Fibroblast of pulmonary artery (primary cell): ENCODE results near the gene DRD2.

Experiments used
- DNase-seq: peaks from one replicate; pipeline ENCODE4 v3.0.0-alpha.2; 2010; ENCODE audit warnings: low read depth
- H3K4me3 ChIP-seq: replicated peaks from 2 replicates; pipeline ENCODE4 v1.5.1; 2011; ENCODE audit warnings: low read depth, mild to moderate bottlenecking, control low read depth, low read length, moderate library complexity
- TF ChIP-seq, protein P1 (sequence below): IDR thresholded peaks from 2 replicates; pipeline ENCODE4 v1.5.1; 2011; ENCODE audit warnings: mild to moderate bottlenecking, control low read depth, low read length, inconsistent platforms; ENCODE audit errors: missing control alignments

DRD2 gene

GRCh38 chr11:113405724-113406478, 69.3 kb downstream of the DRD2 start:
- TF ChIP-seq, protein P1, sequence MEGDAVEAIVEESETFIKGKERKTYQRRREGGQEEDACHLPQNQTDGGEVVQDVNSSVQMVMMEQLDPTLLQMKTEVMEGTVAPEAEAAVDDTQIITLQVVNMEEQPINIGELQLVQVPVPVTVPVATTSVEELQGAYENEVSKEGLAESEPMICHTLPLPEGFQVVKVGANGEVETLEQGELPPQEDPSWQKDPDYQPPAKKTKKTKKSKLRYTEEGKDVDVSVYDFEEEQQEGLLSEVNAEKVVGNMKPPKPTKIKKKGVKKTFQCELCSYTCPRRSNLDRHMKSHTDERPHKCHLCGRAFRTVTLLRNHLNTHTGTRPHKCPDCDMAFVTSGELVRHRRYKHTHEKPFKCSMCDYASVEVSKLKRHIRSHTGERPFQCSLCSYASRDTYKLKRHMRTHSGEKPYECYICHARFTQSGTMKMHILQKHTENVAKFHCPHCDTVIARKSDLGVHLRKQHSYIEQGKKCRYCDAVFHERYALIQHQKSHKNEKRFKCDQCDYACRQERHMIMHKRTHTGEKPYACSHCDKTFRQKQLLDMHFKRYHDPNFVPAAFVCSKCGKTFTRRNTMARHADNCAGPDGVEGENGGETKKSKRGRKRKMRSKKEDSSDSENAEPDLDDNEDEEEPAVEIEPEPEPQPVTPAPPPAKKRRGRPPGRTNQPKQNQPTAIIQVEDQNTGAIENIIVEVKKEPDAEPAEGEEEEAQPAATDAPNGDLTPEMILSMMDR, result no peak
- DNase-seq, result no peak
- no peak overlapping the region for H3K4me3 ChIP-seq

DNA sequence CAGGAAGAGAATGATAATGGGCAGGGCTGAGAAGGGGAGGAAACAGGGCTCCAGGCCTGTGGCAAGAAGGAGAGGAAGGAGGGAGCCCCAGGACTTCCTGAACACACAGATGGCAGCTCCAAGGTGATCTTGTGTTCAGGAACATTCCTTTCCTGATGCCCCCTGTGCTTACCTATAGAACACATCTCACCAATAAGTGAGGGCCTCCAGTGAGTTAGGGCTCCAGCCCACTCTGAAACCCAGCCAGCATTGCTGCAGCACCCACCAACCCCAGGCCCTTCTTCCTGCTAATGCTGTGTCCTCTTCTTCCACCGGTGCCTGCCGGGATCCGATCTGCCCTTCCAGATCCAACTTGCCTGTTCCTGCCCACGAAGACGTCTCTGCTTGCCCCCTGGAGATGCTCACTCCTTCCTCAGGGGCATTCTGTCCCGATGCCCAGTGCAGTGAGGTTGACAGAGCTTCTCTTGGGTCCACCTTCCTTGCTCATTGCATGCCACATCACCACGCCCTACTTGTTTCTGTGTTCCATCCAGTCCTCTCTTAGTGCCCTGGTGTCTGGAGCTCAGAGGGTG, 70.3 kb downstream of the DRD2 start:
- no peak for DNase-seq
- TF ChIP-seq, protein P1, result no peak
- H3K4me3 ChIP-seq, result no peak overlapping the region

GRCh38 chr11:113401718-113402117, 73.5 kb downstream of the DRD2 start:
- TF ChIP-seq, protein P1, result no peak

DNA sequence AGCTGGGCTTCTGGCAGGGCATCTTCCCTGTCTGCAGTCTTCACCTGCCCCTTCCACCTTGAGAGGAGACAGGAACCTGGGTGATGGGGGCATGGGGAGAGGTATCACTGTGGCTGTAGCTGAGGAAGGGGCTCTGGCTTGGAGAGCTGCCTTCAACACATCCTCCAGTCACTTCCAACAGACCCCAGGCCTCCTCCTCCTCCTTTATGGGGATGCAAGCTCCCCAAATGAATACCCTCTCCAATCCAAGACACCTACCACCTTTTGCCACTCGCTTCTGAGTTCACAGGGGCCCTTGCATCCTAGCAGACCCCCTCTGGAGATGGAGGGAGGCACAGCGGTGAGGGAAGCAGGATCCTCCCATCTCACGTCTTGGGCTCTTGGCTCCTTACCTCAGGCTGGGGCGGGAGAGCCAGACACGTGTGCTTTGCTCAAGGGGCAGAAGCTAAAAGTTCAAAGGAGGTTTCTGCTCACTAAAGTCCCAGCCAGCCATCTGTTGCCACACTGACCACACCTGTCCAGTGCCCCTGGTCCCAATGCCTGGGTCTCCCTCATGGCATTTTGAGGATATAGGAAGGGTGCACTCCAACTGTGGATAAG, 74.5 kb downstream of the DRD2 start:
- DNase-seq, result no peak
- H3K4me3 ChIP-seq, result no peak overlapping the region
- TF ChIP-seq, protein P1, result no peak

More at GRCh38 chr11:113401718-113402117, 73.5 kb downstream of the DRD2 start:
- H3K4me3 ChIP-seq, result no peak overlapping the region
- peak; percentile 17 for DNase-seq

- TF ChIP-seq, protein P1, result no peak
- DNase-seq, result no peak
- no peak overlapping the region for H3K4me3 ChIP-seq
Measured at GRCh38 chr11:113398669-113399430, 76.3 kb downstream of the DRD2 start.

GRCh38 chr11:113397821-113398220, 77.4 kb downstream of the DRD2 start:
- no peak for DNase-seq
- TF ChIP-seq, protein P1, result no peak
- H3K4me3 ChIP-seq, result no peak overlapping the region
